Activated naive CD8-positive, alpha-beta T cell (primary cell): Measurements from ENCODE around the gene LY86.

Experiments used
- H3K27ac Mint-ChIP-seq: one replicate; pipeline ENCODE4 v1.8.0; 2021; ENCODE audit warnings: mixed read lengths
- H3K27me3 Mint-ChIP-seq: one replicate; pipeline ENCODE4 v1.8.0; 2021; ENCODE audit warnings: mixed read lengths
- H3K36me3 Mint-ChIP-seq: one replicate; pipeline ENCODE4 v1.8.0; 2021; ENCODE audit warnings: mixed read lengths
- H3K4me1 Mint-ChIP-seq: one replicate; pipeline ENCODE4 v1.8.0; 2021; ENCODE audit warnings: low read depth, mixed read lengths
- H3K4me3 Mint-ChIP-seq: one replicate; pipeline ENCODE4 v1.8.0; 2021; ENCODE audit warnings: mild to moderate bottlenecking, mixed read lengths
- H3K9me3 Mint-ChIP-seq: one replicate; pipeline ENCODE4 v1.8.0; 2021; ENCODE audit warnings: low read depth, mixed read lengths

Gene LY86

GRCh38 chr6:6585003-6585311 is 3.6 kb upstream of the LY86 start:
- no peaks in the 10 kb centered on the region for H3K27me3 Mint-ChIP-seq
- peaks cover 63% of the 10 kb centered on the region for H3K4me1 Mint-ChIP-seq
- no peak overlapping the region for H3K4me3 Mint-ChIP-seq
- no peaks in the 10 kb centered on the region for H3K9me3 Mint-ChIP-seq
- peak overlapping the region; percentile 61 for H3K27ac Mint-ChIP-seq
- H3K36me3 Mint-ChIP-seq, result peaks cover 3% of the 10 kb centered on the region

GRCh38 chr6:6586167-6586566 is 2.4 kb upstream of the LY86 start:
- H3K36me3 Mint-ChIP-seq, result no peaks in the 10 kb centered on the region
- no peaks in the 10 kb centered on the region for H3K27me3 Mint-ChIP-seq
- peaks cover 63% of the 10 kb centered on the region for H3K4me1 Mint-ChIP-seq
- no peak overlapping the region for H3K4me3 Mint-ChIP-seq
- no peaks in the 10 kb centered on the region for H3K9me3 Mint-ChIP-seq
- no peak overlapping the region for H3K27ac Mint-ChIP-seq

- Mint-ChIP-seq H3K4me3 (peak overlapping the region; percentile 54), H3K27me3 (no peaks in the 10 kb centered on the region), H3K36me3 (no peaks in the 10 kb centered on the region), H3K4me1 (peaks cover 70% of the 10 kb centered on the region), H3K27ac (peak overlapping the region; percentile 91), H3K9me3 (no peaks in the 10 kb centered on the region)
These were observed 1.6 kb upstream of the LY86 start for GRCh38 chr6:6586671-6587526.

GRCh38 chr6:6587696-6588063 is 840 bp upstream of the LY86 start:
- Mint-ChIP-seq H3K36me3 (no peaks in the 10 kb centered on the region), H3K27ac (peak overlapping the region; percentile 86), H3K9me3 (no peaks in the 10 kb centered on the region), H3K27me3 (no peaks in the 10 kb centered on the region), H3K4me3 (peak overlapping the region; percentile 53), H3K4me1 (peaks cover 77% of the 10 kb centered on the region)

- Mint-ChIP-seq H3K27me3 (no peaks in the 10 kb centered on the region), H3K4me1 (peaks cover 79% of the 10 kb centered on the region), H3K9me3 (no peaks in the 10 kb centered on the region), H3K36me3 (no peaks in the 10 kb centered on the region), H3K27ac (peak overlapping the region; percentile 86), H3K4me3 (peak overlapping the region; percentile 77)
These were observed 597 bp downstream of the LY86 start for GRCh38 chr6:6588924-6589709.

- Mint-ChIP-seq H3K4me1 (peaks cover 76% of the 10 kb centered on the region), H3K27me3 (no peaks in the 10 kb centered on the region), H3K9me3 (no peaks in the 10 kb centered on the region), H3K27ac (peak overlapping the region; percentile 58), H3K36me3 (no peaks in the 10 kb centered on the region), H3K4me3 (no peak overlapping the region)
These were observed 2.0 kb downstream of the LY86 start for GRCh38 chr6:6590530-6590929.

- Mint-ChIP-seq H3K4me1 (peaks cover 83% of the 10 kb centered on the region), H3K4me3 (peak overlapping the region; percentile 8), H3K27me3 (no peaks in the 10 kb centered on the region), H3K9me3 (no peaks in the 10 kb centered on the region), H3K27ac (peak overlapping the region; percentile 84), H3K36me3 (no peaks in the 10 kb centered on the region)
These were observed 3.4 kb downstream of the LY86 start for GRCh38 chr6:6591778-6592465.

- peak overlapping the region; percentile 84 for H3K27ac Mint-ChIP-seq
- no peaks in the 10 kb centered on the region for H3K27me3 Mint-ChIP-seq
- H3K4me1 Mint-ChIP-seq, result peaks cover 75% of the 10 kb centered on the region
- H3K4me3 Mint-ChIP-seq, result no peak overlapping the region
- no peaks in the 10 kb centered on the region for H3K9me3 Mint-ChIP-seq
- no peaks in the 10 kb centered on the region for H3K36me3 Mint-ChIP-seq
These were observed 4.4 kb downstream of the LY86 start for GRCh38 chr6:6592826-6593475.

GRCh38 chr6:6593867-6594468 is 5.4 kb downstream of the LY86 start:
- H3K27ac Mint-ChIP-seq, result no peak overlapping the region
- no peak overlapping the region for H3K4me3 Mint-ChIP-seq
- no peaks in the 10 kb centered on the region for H3K9me3 Mint-ChIP-seq
- no peaks in the 10 kb centered on the region for H3K27me3 Mint-ChIP-seq
- H3K36me3 Mint-ChIP-seq, result peaks cover 4% of the 10 kb centered on the region
- peaks cover 65% of the 10 kb centered on the region for H3K4me1 Mint-ChIP-seq

GRCh38 chr6:6595025-6595424 is 6.5 kb downstream of the LY86 start:
- Mint-ChIP-seq H3K36me3 (peaks cover 4% of the 10 kb centered on the region), H3K4me1 (peaks cover 60% of the 10 kb centered on the region), H3K4me3 (no peak overlapping the region)

GRCh38 chr6:6595952-6596351 is 7.4 kb downstream of the LY86 start:
- peaks cover 50% of the 10 kb centered on the region for H3K4me1 Mint-ChIP-seq
- no peaks in the 10 kb centered on the region for H3K27me3 Mint-ChIP-seq
- peak overlapping the region; percentile 2 for H3K4me3 Mint-ChIP-seq
- no peaks in the 10 kb centered on the region for H3K9me3 Mint-ChIP-seq
- H3K36me3 Mint-ChIP-seq, result peaks cover 4% of the 10 kb centered on the region
- H3K27ac Mint-ChIP-seq, result no peak overlapping the region

More at GRCh38 chr6:6595025-6595424, 6.5 kb downstream of the LY86 start:
- Mint-ChIP-seq H3K9me3 (no peaks in the 10 kb centered on the region), H3K27ac (peak overlapping the region; percentile 59), H3K27me3 (no peaks in the 10 kb centered on the region)

GRCh38 chr6:6596529-6597328 is 8.2 kb downstream of the LY86 start:
- peak overlapping the region; percentile 9 for H3K27ac Mint-ChIP-seq
- H3K36me3 Mint-ChIP-seq, result peaks cover 4% of the 10 kb centered on the region
- H3K4me1 Mint-ChIP-seq, result peaks cover 43% of the 10 kb centered on the region
- peak overlapping the region; percentile 2 for H3K4me3 Mint-ChIP-seq
- H3K27me3 Mint-ChIP-seq, result no peaks in the 10 kb centered on the region
- no peaks in the 10 kb centered on the region for H3K9me3 Mint-ChIP-seq

GRCh38 chr6:6597682-6598081 is 9.2 kb downstream of the LY86 start:
- H3K36me3 Mint-ChIP-seq, result peaks cover 4% of the 10 kb centered on the region
- H3K4me1 Mint-ChIP-seq, result peaks cover 33% of the 10 kb centered on the region
- H3K27ac Mint-ChIP-seq, result no peak overlapping the region

GRCh38 chr6:6599468-6599873 is 11.0 kb downstream of the LY86 start:
- peaks cover 27% of the 10 kb centered on the region for H3K4me1 Mint-ChIP-seq
- H3K9me3 Mint-ChIP-seq, result no peaks in the 10 kb centered on the region
- H3K27me3 Mint-ChIP-seq, result no peaks in the 10 kb centered on the region
- H3K27ac Mint-ChIP-seq, result no peak overlapping the region
- H3K4me3 Mint-ChIP-seq, result no peak overlapping the region
- peaks cover 4% of the 10 kb centered on the region for H3K36me3 Mint-ChIP-seq

More at GRCh38 chr6:6597682-6598081, 9.2 kb downstream of the LY86 start:
- Mint-ChIP-seq H3K27me3 (no peaks in the 10 kb centered on the region), H3K9me3 (no peaks in the 10 kb centered on the region), H3K4me3 (no peak overlapping the region)
